GM23338 (cell line): ENCODE measurements around the gene NPAT. TPM values are rescaled to one million over a fixed set of nuclear protein-coding genes. Genes with fewer than 3 reads are reported as not detected.

Experiments used
- ATAC-seq: fragments of 200-7000 bp; cut with Tn5 transposase; 3 replicates; pipeline ENCODE4 v1.9.1; 2020
- DNase-seq: peaks from one replicate; pipeline ENCODE4 v3.0.0-alpha.2; 2015; ENCODE audit warnings: low spot score
- H2AFZ ChIP-seq: fragments of 200-600 bp; sonication (generic); 2 replicates; pipeline ENCODE4 v1.8.0; 2016; ENCODE audit warnings: antibody characterized with exemption, mild to moderate bottlenecking, moderate library complexity
- H3F3A ChIP-seq: fragments of 200-600 bp; sonication (generic); replicated peaks from 2 replicates; pipeline ENCODE4 v1.8.0; 2017; ENCODE audit warnings: antibody characterized with exemption, mixed run types, low read depth
- H3K27ac ChIP-seq: fragments of 200-600 bp; sonication (generic); 2 replicates; pipeline ENCODE4 v1.6.1; 2016; ENCODE audit warnings: low read depth
- H3K27me3 ChIP-seq: fragments of 200-600 bp; sonication (generic); 2 replicates; pipeline ENCODE4 v1.8.0; 2016; ENCODE audit warnings: mild to moderate bottlenecking, mixed run types, moderate library complexity; ENCODE audit not compliant: insufficient read depth
- H3K36me3 ChIP-seq: fragments of 200-600 bp; sonication (generic); 2 replicates; pipeline ENCODE4 v1.8.0; 2016; ENCODE audit warnings: mild to moderate bottlenecking; ENCODE audit not compliant: insufficient read depth
- H3K4me1 ChIP-seq: fragments of 200-600 bp; sonication (generic); 2 replicates; pipeline ENCODE4 v1.8.0; 2016; ENCODE audit warnings: mild to moderate bottlenecking, moderate library complexity; ENCODE audit not compliant: insufficient read depth
- H3K4me2 ChIP-seq: fragments of 200-600 bp; sonication (generic); 2 replicates; pipeline ENCODE4 v1.7.1; 2017; ENCODE audit warnings: mixed run types
- H3K4me3 ChIP-seq: fragments of 200-600 bp; sonication (generic); 2 replicates; pipeline ENCODE4 v1.6.1; 2016; ENCODE audit warnings: mixed run types
- H3K79me2 ChIP-seq: fragments of 200-600 bp; sonication (generic); replicated peaks from 2 replicates; pipeline ENCODE4 v1.8.0; 2017; ENCODE audit warnings: mild to moderate bottlenecking; ENCODE audit not compliant: insufficient read depth
- H3K9me2 ChIP-seq: fragments of 200-600 bp; sonication (generic); 2 replicates; pipeline ENCODE4 v1.8.0; 2017; ENCODE audit not compliant: insufficient read depth
- H4K20me1 ChIP-seq: fragments of 200-600 bp; sonication (generic); replicated peaks from 2 replicates; pipeline ENCODE4 v1.8.0; 2017; ENCODE audit warnings: mild to moderate bottlenecking; ENCODE audit not compliant: insufficient read depth
- H3K27ac Mint-ChIP-seq: 2 replicates; pipeline ENCODE4 v1.8.0; 2020; ENCODE audit warnings: inconsistent platforms, mild to moderate bottlenecking, moderate library complexity, mixed read lengths
- H3K27me3 Mint-ChIP-seq: 3 replicates; pipeline ENCODE4 v1.8.0; 2022; ENCODE audit warnings: low read depth, mild to moderate bottlenecking, moderate library complexity, mixed read lengths, inconsistent platforms; ENCODE audit not compliant: insufficient read depth, poor library complexity
- H3K36me3 Mint-ChIP-seq: 3 replicates; pipeline ENCODE4 v1.8.0; 2021; ENCODE audit warnings: low read depth, mild to moderate bottlenecking, inconsistent platforms, moderate library complexity, mixed read lengths
- H3K4me1 Mint-ChIP-seq: 3 replicates; pipeline ENCODE4 v1.8.0; 2020; ENCODE audit warnings: mild to moderate bottlenecking, inconsistent platforms, mixed read lengths
- H3K4me3 Mint-ChIP-seq: 3 replicates; pipeline ENCODE4 v1.8.0; 2021; ENCODE audit warnings: moderate library complexity, mild to moderate bottlenecking, inconsistent platforms, mixed read lengths
- H3K9me3 Mint-ChIP-seq: 3 replicates; pipeline ENCODE4 v1.8.0; 2020; ENCODE audit warnings: moderate library complexity, mild to moderate bottlenecking, inconsistent platforms, mixed read lengths
- CREB1 ChIP-seq: fragments of 250-450 bp; sonication (Bioruptor Pico); IDR thresholded peaks from 2 replicates; pipeline ENCODE4 v1.5.0; 2020; ENCODE audit warnings: low read depth, mild to moderate bottlenecking, moderate library complexity
- EZH2 ChIP-seq: fragments of 200-600 bp; sonication (generic); IDR thresholded peaks from one replicate; pipeline ENCODE4 v1.8.0; 2017; ENCODE audit warnings: antibody characterized with exemption, mild to moderate bottlenecking, low read depth; ENCODE audit not compliant: unreplicated experiment
- EZH2phosphoT487 ChIP-seq: fragments of 200-600 bp; sonication (generic); IDR thresholded peaks from one replicate; pipeline ENCODE4 v1.8.1; 2018; ENCODE audit warnings: antibody characterized with exemption; ENCODE audit not compliant: unreplicated experiment
- JUNB ChIP-seq: IDR thresholded peaks from one replicate; pipeline ENCODE4 v1.6.1; 2016; ENCODE audit warnings: antibody characterized with exemption; ENCODE audit not compliant: unreplicated experiment
- NANOG ChIP-seq: IDR thresholded peaks from 2 replicates; pipeline ENCODE4 v1.6.1; 2016; ENCODE audit warnings: antibody characterized with exemption, borderline replicate concordance
- POLR2AphosphoS5 ChIP-seq: IDR thresholded peaks from 2 replicates; pipeline ENCODE4 v1.6.1; 2016; ENCODE audit warnings: antibody characterized with exemption, low read depth
- STAT1 ChIP-seq: IDR thresholded peaks from one replicate; pipeline ENCODE4 v1.6.1; 2016; ENCODE audit warnings: antibody characterized with exemption; ENCODE audit not compliant: unreplicated experiment
- ZNF114 ChIP-seq: fragments of 250-450 bp; sonication (Bioruptor Pico); IDR thresholded peaks from 2 replicates; pipeline ENCODE4 v1.5.0; 2020; ENCODE audit warnings: mild to moderate bottlenecking, moderate library complexity
- ZNF331 ChIP-seq: fragments of 250-450 bp; sonication (Bioruptor Pico); IDR thresholded peaks from 2 replicates; pipeline ENCODE4 v1.5.0; 2020; ENCODE audit warnings: low read depth, mild to moderate bottlenecking, moderate library complexity
- ZNF462 ChIP-seq: fragments of 250-450 bp; sonication (Bioruptor Pico); IDR thresholded peaks from 2 replicates; pipeline ENCODE4 v1.5.0; 2020; ENCODE audit warnings: mild to moderate bottlenecking, moderate library complexity
- polyA plus RNA-seq: library from polyadenylated mRNA; unstranded; fragments of >200 nt; fragmentation: Nextera tagmentation; extraction: Ambion mirVana; gene quantifications from 2 replicates; pipeline ENCODE4 v1.2.1, GENCODE V29; 2016
- total RNA-seq: library from RNA; depleted of rRNA; stranded (reverse); fragments of >200 nt; shearing (Covaris generic); gene quantifications from 2 replicates; pipeline ENCODE4 v1.2.3, GENCODE V29; 2014
- TF ChIP-seq, protein P1 (sequence below): IDR thresholded peaks from 2 replicates; pipeline ENCODE4 v1.6.1; 2016; ENCODE audit warnings: antibody characterized with exemption
- TF ChIP-seq, protein P2 (sequence below), 2 experiments: fragments of 200-600 bp in 1 of 2; sonication (generic) in 1 of 2; conservative IDR thresholded peaks; 2 replicates each; pipeline versions ENCODE4 v1.5.1 to v1.6.1; 2016 to 2017; ENCODE audit warnings: antibody characterized with exemption in 2 of 2, low read depth in 2 of 2, mild to moderate bottlenecking in 2 of 2, moderate library complexity in 1 of 2
- TF ChIP-seq, protein P3 (sequence below): IDR thresholded peaks from one replicate; pipeline ENCODE4 v1.6.1; 2018; ENCODE audit warnings: antibody characterized with exemption; ENCODE audit not compliant: unreplicated experiment

NPAT gene
- total and polyA plus RNA-seq, 2 experiments from 2014 or later, result 24.2 to 25.1 TPM

- no peak overlapping the region for H3K4me3 Mint-ChIP-seq
- H3K36me3 Mint-ChIP-seq, result peaks cover 72% of the 10 kb centered on the region
- H3K36me3 ChIP-seq, result peaks cover 44% of the 10 kb centered on the region
- peaks cover 17% of the 10 kb centered on the region for H3K4me1 ChIP-seq
- peaks cover 14% of the 10 kb centered on the region; the same call in 1 of the 2 replicates for H4K20me1 ChIP-seq
- no peak overlapping the region for H3K4me3 ChIP-seq
- no peak overlapping the region for H3K4me2 ChIP-seq
- ATAC-seq (no peak), DNase-seq (no peak)
- peaks cover 4% of the 10 kb centered on the region for H3K27me3 Mint-ChIP-seq
- no peaks in the 10 kb centered on the region for H3K9me2 ChIP-seq
- TF ChIP-seq ZNF331, result no peak
- TF ChIP-seq, protein P1, sequence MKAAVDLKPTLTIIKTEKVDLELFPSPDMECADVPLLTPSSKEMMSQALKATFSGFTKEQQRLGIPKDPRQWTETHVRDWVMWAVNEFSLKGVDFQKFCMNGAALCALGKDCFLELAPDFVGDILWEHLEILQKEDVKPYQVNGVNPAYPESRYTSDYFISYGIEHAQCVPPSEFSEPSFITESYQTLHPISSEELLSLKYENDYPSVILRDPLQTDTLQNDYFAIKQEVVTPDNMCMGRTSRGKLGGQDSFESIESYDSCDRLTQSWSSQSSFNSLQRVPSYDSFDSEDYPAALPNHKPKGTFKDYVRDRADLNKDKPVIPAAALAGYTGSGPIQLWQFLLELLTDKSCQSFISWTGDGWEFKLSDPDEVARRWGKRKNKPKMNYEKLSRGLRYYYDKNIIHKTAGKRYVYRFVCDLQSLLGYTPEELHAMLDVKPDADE, result no peak
- no peak for TF ChIP-seq ZNF462 (CRISPR knock-in tag)
- TF ChIP-seq, protein P2, sequence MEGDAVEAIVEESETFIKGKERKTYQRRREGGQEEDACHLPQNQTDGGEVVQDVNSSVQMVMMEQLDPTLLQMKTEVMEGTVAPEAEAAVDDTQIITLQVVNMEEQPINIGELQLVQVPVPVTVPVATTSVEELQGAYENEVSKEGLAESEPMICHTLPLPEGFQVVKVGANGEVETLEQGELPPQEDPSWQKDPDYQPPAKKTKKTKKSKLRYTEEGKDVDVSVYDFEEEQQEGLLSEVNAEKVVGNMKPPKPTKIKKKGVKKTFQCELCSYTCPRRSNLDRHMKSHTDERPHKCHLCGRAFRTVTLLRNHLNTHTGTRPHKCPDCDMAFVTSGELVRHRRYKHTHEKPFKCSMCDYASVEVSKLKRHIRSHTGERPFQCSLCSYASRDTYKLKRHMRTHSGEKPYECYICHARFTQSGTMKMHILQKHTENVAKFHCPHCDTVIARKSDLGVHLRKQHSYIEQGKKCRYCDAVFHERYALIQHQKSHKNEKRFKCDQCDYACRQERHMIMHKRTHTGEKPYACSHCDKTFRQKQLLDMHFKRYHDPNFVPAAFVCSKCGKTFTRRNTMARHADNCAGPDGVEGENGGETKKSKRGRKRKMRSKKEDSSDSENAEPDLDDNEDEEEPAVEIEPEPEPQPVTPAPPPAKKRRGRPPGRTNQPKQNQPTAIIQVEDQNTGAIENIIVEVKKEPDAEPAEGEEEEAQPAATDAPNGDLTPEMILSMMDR (conservative IDR thresholded peaks at IDR 0.05; ENCODE audit: low read depth in 2 of 2), result no peak
- TF ChIP-seq POLR2AphosphoS5, result no peak
- TF ChIP-seq NANOG, result no peak
- TF ChIP-seq, protein P3, sequence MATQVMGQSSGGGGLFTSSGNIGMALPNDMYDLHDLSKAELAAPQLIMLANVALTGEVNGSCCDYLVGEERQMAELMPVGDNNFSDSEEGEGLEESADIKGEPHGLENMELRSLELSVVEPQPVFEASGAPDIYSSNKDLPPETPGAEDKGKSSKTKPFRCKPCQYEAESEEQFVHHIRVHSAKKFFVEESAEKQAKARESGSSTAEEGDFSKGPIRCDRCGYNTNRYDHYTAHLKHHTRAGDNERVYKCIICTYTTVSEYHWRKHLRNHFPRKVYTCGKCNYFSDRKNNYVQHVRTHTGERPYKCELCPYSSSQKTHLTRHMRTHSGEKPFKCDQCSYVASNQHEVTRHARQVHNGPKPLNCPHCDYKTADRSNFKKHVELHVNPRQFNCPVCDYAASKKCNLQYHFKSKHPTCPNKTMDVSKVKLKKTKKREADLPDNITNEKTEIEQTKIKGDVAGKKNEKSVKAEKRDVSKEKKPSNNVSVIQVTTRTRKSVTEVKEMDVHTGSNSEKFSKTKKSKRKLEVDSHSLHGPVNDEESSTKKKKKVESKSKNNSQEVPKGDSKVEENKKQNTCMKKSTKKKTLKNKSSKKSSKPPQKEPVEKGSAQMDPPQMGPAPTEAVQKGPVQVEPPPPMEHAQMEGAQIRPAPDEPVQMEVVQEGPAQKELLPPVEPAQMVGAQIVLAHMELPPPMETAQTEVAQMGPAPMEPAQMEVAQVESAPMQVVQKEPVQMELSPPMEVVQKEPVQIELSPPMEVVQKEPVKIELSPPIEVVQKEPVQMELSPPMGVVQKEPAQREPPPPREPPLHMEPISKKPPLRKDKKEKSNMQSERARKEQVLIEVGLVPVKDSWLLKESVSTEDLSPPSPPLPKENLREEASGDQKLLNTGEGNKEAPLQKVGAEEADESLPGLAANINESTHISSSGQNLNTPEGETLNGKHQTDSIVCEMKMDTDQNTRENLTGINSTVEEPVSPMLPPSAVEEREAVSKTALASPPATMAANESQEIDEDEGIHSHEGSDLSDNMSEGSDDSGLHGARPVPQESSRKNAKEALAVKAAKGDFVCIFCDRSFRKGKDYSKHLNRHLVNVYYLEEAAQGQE, result no peak
- no peak for TF ChIP-seq JUNB
- no peak for TF ChIP-seq EZH2phosphoT487
- no peak for TF ChIP-seq EZH2
- no peak for TF ChIP-seq ZNF114 (CRISPR knock-in tag)
- TF ChIP-seq STAT1, result no peak
- TF ChIP-seq CREB1 (CRISPR knock-in tag), result no peak
- no peak overlapping the region for H3K27ac ChIP-seq
- H3K9me3 Mint-ChIP-seq, result peaks cover 50% of the 10 kb centered on the region
- no peak overlapping the region for H3K27ac Mint-ChIP-seq
- no peaks in the 10 kb centered on the region for H3K27me3 ChIP-seq
- H3F3A ChIP-seq, result no peaks in the 10 kb centered on the region
- H2AFZ ChIP-seq, result no peak overlapping the region
- peaks cover 13% of the 10 kb centered on the region; the same call in 2 of the 3 replicates for H3K4me1 Mint-ChIP-seq
- H3K79me2 ChIP-seq, result peaks cover 88% of the 10 kb centered on the region
Measured at GRCh38 chr11:108204376-108204775, 18.1 kb downstream of the NPAT start.
